GM23248 (cell line): ENCODE results near the gene DRP2.

Experiments used
- EZH2 ChIP-seq: fragments of 200-600 bp; sonication (generic); IDR thresholded peaks from 2 replicates; pipeline ENCODE4 v1.6.1; 2018; ENCODE audit warnings: antibody characterized with exemption, mild to moderate bottlenecking; ENCODE audit not compliant: insufficient read depth, poor library complexity, severe bottlenecking
- EZH2phosphoT487 ChIP-seq: fragments of 200-600 bp; sonication (generic); IDR thresholded peaks from 2 replicates; pipeline ENCODE4 v1.6.1; 2018; ENCODE audit warnings: antibody characterized with exemption, moderate library complexity, mild to moderate bottlenecking, low read depth; ENCODE audit not compliant: insufficient read depth

- no peak for TF ChIP-seq EZH2
- TF ChIP-seq EZH2phosphoT487: no peak
Measured at GRCh38 chrX:101274198-101274597, 54.6 kb downstream of the DRP2 start.
